Heart left ventricle (tissue), 16 donors: ENCODE results near the gene FOLR2. TPM values are rescaled to one million over a fixed set of nuclear protein-coding genes. Genes with fewer than 3 reads are reported as not detected.

Source experiments
- ATAC-seq, 4 donors: fragments of 200-7000 bp; cut with Tn5 transposase; one replicate each; pipeline ENCODE4 v1.9.1; 2020 to 2022; ENCODE audit warnings: moderate library complexity in 4 of 4, mild to moderate bottlenecking in 3 of 4, moderate number of reproducible peaks in 1 of 4
- DNase-seq, 5 donors: peaks; one replicate each; pipeline ENCODE4 v3.0.0-alpha.2; 2020
- H3K27ac ChIP-seq, 12 donors: fragments of 200-600 bp; sonication (generic) in 4 of 12; one replicate each; pipeline versions ENCODE4 v1.5.0 to v1.8.0; 2016 to 2022; ENCODE audit warnings: mild to moderate bottlenecking in 2 of 12
- H3K27me3 ChIP-seq, 9 donors: fragments of 200-600 bp; sonication (generic) in 2 of 9; one replicate each; pipeline versions ENCODE4 v1.5.1 to v1.8.0; 2016 to 2022; ENCODE audit warnings: mild to moderate bottlenecking in 3 of 9
- H3K36me3 ChIP-seq, 9 donors: fragments of 200-600 bp; sonication (generic) in 2 of 9; one replicate each; pipeline versions ENCODE4 v1.5.0 to v1.8.0; 2018 to 2022; ENCODE audit warnings: mild to moderate bottlenecking in 2 of 9
- H3K4me1 ChIP-seq, 12 donors: fragments of 200-600 bp; sonication (generic) in 4 of 12; one replicate each; pipeline versions ENCODE4 v1.5.0 to v1.8.0; 2016 to 2022; ENCODE audit warnings: mild to moderate bottlenecking in 3 of 12
- H3K4me3 ChIP-seq, 12 donors: fragments of 200-600 bp; sonication (generic) in 4 of 12; one replicate each; pipeline versions ENCODE4 v1.5.0 to v1.8.0; 2017 to 2022; ENCODE audit warnings: mild to moderate bottlenecking in 9 of 12, moderate library complexity in 4 of 12
- H3K9me3 ChIP-seq, 12 donors: fragments of 200-600 bp; sonication (generic) in 4 of 12; one replicate each; pipeline versions ENCODE4 v1.5.0 to v1.8.0; 2016 to 2022; ENCODE audit warnings: mild to moderate bottlenecking in 1 of 12
- POLR2A ChIP-seq, 2 donors: fragments of 450-650 bp; IDR thresholded peaks; one replicate each; pipeline ENCODE4 v1.6.1; 2017; ENCODE audit warnings: antibody characterized with exemption in 2 of 2, mild to moderate bottlenecking in 2 of 2, moderate library complexity in 2 of 2
- WGBS, 4 donors: extraction: QIAGEN DNeasy Blood & Tissue Kit in 2 of 4; methylation state at CpG; one replicate each; pipeline versions ENCODE4 v1.1.5 to v1.1.7; 2013 to 2018; 5-methylcytosine and 5-hydroxymethylcytosine counted together
- intact Hi-C, 10 donors: fragments of 100-400 bp; cut with DNase I; formaldehyde crosslinking; loops; one replicate each; pipeline versions ENCODE4 v1.11.1 to v1.14.2; 2022
- polyA plus RNA-seq, 2 donors: library from polyadenylated mRNA; stranded (reverse); fragments of 200-250 nt; gene quantifications; one replicate each; pipeline ENCODE4 v1.2.3, GENCODE V29; 2013
- total RNA-seq, 9 donors: library from RNA; depleted of rRNA in 2 of 9; stranded (reverse); fragments of >200 nt in 2 of 9; fragmentation: NEBNext Ultra II Directional in 3 of 9; extraction: Animal tissue kit (Norgen Biotek cat#: 25700) in 3 of 9; gene quantifications; one replicate each; pipeline versions ENCODE4 v1.1.0 to v1.2.4, GENCODE V29; 2016 to 2023
- TF ChIP-seq, protein P1 (sequence below), 12 donors: fragments of 200-600 bp; sonication (generic) in 4 of 12; IDR thresholded peaks; one replicate each; pipeline versions ENCODE4 v1.5.0 to v1.8.0; 2018 to 2022; ENCODE audit warnings: antibody characterized with exemption in 12 of 12, mild to moderate bottlenecking in 5 of 12
- donor health status: ischemic (EF 13 %, LVEDD 7.1; RV severe dilation, severe dysfunction).
- donor health status: healthy with polysubstance abuse.
- donor health status: DM: no; HTN: yes; CAD: no.
- donor health status: DM: no; HTN: no; CAD: no.
- donor health status: ischemic (EF 25% LVEDD 6.9; RV normal size, moderate dysfunction).
- donor health status: ischemic (EF 25% LVEDD 5.7; RV mildly dilated, moderate dysfunction).
- donor health status: healthy.
- donor health status: DM: yes; HTN: yes; CAD: no.
- donor health status: ischemic (EF 35%, LVEDD 5.7; RV mildly dilated, moderate dysfunction).
- donor health status: nonischemic (EF 11% LVEDD 7.7; RV severe dilation, severe dysfunction).
- donor health status: DM: yes; HTN: yes; CAD: no.
- donor health status: PGD.
- donor health status: ischemic (EF 29% LVEDD 5.4; RV normal size, mild dysfunction).
- donor health status: nonischemic (EF 23%, LVEDD 6.1; RV moderate dilation, normal function).

The FOLR2 gene
- total and polyA plus RNA-seq, 11 donors, result 5.0 to 136 (median 14.6) TPM

DNA sequence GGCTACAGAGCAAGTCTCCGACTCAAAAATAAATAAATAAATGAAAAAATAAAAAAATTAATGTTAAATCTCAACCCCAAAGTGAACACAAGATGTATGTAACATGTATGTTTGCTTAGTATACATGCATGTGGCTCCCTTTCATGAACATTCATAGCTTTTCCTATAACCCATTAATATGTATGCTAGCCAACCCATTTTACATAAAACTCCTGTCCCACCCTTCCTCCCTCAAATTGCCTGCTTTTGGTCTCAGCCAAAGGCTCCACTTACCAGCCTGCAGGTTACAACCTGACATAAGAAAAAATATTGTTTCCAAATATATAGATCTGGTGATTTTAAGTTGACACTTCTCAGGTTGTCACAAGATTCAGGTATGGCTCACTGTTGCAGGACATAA lies 28.3 kb upstream of the FOLR2 start:
- 88 to 100% (median 92%) methylated on average over 1 of the region's 1 CpG for WGBS, 4 donors
- Histone ChIP-seq H3K27me3 (no peaks in the 10 kb centered on the region), H3K36me3 (no peaks in the 10 kb centered on the region), H3K27ac (no peak overlapping the region), H3K9me3 (no peaks in the 10 kb centered on the region), H3K4me3 (no peak overlapping the region), H3K4me1 (peaks cover 0 to 9% (median 0%) of the 10 kb centered on the region in 12 donors)
- DNase-seq (no peak), ATAC-seq (no peak)
- TF ChIP-seq, protein P1, sequence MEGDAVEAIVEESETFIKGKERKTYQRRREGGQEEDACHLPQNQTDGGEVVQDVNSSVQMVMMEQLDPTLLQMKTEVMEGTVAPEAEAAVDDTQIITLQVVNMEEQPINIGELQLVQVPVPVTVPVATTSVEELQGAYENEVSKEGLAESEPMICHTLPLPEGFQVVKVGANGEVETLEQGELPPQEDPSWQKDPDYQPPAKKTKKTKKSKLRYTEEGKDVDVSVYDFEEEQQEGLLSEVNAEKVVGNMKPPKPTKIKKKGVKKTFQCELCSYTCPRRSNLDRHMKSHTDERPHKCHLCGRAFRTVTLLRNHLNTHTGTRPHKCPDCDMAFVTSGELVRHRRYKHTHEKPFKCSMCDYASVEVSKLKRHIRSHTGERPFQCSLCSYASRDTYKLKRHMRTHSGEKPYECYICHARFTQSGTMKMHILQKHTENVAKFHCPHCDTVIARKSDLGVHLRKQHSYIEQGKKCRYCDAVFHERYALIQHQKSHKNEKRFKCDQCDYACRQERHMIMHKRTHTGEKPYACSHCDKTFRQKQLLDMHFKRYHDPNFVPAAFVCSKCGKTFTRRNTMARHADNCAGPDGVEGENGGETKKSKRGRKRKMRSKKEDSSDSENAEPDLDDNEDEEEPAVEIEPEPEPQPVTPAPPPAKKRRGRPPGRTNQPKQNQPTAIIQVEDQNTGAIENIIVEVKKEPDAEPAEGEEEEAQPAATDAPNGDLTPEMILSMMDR (IDR thresholded peaks at IDR 0.05), result no peak
- no peak for TF ChIP-seq POLR2A (IDR thresholded peaks at IDR 0.05)
- intact Hi-C loops, result no loop called here

DNA sequence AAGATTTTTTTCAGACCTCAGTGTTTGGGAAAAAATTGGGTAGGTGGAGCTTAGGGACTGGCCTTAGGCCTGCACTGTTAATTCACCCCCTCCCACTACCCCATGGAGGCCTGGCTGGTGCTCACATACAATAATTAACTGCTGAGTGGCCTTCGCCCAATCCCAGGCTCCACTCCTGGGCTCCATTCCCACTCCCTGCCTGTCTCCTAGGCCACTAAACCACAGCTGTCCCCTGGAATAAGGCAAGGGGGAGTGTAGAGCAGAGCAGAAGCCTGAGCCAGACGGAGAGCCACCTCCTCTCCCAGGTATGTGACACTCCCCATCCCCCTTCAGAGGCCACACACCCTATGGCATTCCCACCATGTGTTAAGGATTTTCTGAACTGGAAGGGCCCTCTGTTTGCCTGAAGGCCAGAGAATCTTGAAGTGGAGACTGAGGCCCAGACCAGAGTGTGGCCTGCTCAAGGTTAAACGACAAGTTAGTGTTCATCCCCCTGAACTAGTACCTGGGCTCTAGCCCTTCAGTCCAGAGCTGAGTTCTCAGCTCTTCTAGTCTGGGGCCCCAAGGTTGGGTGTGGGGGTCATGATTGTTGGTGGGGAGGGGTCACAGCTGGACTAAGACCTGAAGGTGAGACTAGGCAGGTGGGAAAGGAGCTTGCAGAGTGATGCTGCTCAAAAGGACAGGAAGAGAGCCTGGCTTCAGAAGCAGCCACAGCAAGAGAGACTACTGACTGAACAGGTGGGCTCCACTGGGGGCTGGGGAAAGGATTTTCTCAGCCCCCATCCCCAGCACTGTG lies 26.9 kb upstream of the FOLR2 start:
- intact Hi-C loops, result no loop called here
- no peak for TF ChIP-seq POLR2A (IDR thresholded peaks at IDR 0.05)
- TF ChIP-seq, protein P1 (IDR thresholded peaks at IDR 0.05), result no peak
- Histone ChIP-seq H3K4me3 (no peak overlapping the region), H3K27ac (no peak overlapping the region), H3K9me3 (no peaks in the 10 kb centered on the region), H3K36me3 (no peaks in the 10 kb centered on the region), H3K4me1 (peaks cover 0 to 9% (median 0%) of the 10 kb centered on the region in 12 donors), H3K27me3 (no peaks in the 10 kb centered on the region)
- DNase-seq (no peak), ATAC-seq (peak; percentile 46 to 61 (median 50))
- WGBS, 4 donors, result 62 to 89% (median 72%) methylated on average over 3 of the region's 3 CpGs

DNA sequence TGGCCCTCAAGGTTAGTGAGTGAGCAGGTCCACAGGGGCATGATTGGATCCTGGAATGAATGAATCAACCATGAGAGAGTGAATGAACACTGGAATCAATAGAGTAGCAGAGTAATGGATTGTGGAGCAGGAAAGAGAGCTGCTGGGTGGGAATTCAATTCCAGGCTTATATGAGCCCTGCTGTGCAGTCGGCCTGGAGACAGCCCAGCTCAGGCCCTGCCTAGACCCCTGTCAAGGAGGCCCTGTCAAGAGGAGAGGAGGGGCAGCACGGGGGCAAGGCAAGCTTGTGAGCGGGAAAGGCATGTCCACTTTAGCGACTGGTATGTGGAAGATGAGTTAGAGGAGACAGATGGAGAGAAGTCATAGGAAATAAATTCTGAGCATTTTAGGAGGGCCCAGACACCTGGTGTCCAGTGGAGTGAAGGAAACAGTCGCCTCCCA lies 25.9 kb upstream of the FOLR2 start:
- ATAC-seq, result no peak
- no peaks in the 10 kb centered on the region for H3K9me3 ChIP-seq
- TF ChIP-seq, protein P1 (IDR thresholded peaks at IDR 0.05), result no peak
- no peak for TF ChIP-seq POLR2A (IDR thresholded peaks at IDR 0.05)
- no peaks in the 10 kb centered on the region for H3K27me3 ChIP-seq
- no peak overlapping the region for H3K4me3 ChIP-seq
- intact Hi-C loops, result no loop called here
- no peak overlapping the region for H3K27ac ChIP-seq
- H3K4me1 ChIP-seq, result peaks cover 0 to 9% (median 0%) of the 10 kb centered on the region in 12 donors
- DNase-seq, result no peak
- 73 to 88% (median 80%) methylated on average over 5 of the region's 5 CpGs for WGBS, 4 donors
- H3K36me3 ChIP-seq, result no peaks in the 10 kb centered on the region

DNA sequence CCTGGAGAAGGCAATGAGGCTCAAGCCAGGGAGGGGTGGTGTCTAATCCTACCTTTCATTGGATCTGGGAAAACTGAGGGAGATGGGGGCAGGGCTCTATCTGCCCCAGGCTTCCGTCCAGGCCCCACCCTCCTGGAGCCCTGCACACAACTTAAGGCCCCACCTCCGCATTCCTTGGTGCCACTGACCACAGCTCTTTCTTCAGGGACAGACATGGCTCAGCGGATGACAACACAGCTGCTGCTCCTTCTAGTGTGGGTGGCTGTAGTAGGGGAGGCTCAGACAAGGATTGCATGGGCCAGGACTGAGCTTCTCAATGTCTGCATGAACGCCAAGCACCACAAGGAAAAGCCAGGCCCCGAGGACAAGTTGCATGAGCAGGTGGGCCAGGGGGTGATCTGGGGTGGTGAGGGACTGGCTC lies 24.6 kb upstream of the FOLR2 start, which contains the start of gene FOLR1:
FOLR1 (plus strand) TSS at position 180 of the 421 bp plus-strand sequence; CDS start at position 214, 34 bp downstream.
- DNase-seq (no peak), ATAC-seq (no peak)
- H3K4me1 ChIP-seq, result peaks cover 0 to 9% (median 0%) of the 10 kb centered on the region in 12 donors
- no peaks in the 10 kb centered on the region for H3K27me3 ChIP-seq
- H3K4me3 ChIP-seq, result no peak within 1 kb of the TSS
- TF ChIP-seq, protein P1 (IDR thresholded peaks at IDR 0.05), result no peak
- H3K36me3 ChIP-seq, result no peaks in the 10 kb centered on the region
- 77 to 78% (median 77%) methylated on average over 5 of the region's 5 CpGs for WGBS, 4 donors
- intact Hi-C loops, result no loop called here
- H3K27ac ChIP-seq, result no peak within 1 kb of the TSS
- H3K9me3 ChIP-seq, result no peaks in the 10 kb centered on the region
